WTC11 (cell line): ENCODE data around the gene SCN3A.

Experiments
- ATF3 ChIP-seq: sonication (generic); formaldehyde crosslinking; conservative IDR thresholded peaks from 2 replicates; pipeline ENCODE4 v1.8.1; 2022; ENCODE audit warnings: mild to moderate bottlenecking, missing genetic modification reagents
- NFYB ChIP-seq: sonication (generic); formaldehyde crosslinking; conservative IDR thresholded peaks from 2 replicates; pipeline ENCODE4 v1.8.0; 2022; ENCODE audit warnings: low read depth, missing genetic modification reagents

- no peak for TF ChIP-seq ATF3 (CRISPR knock-in tag)
- no peak for TF ChIP-seq NFYB (CRISPR knock-in tag)
Measured at GRCh38 chr2:165074323-165074722, 129.5 kb downstream of the SCN3A start.
